K562 (cell line): ENCODE measurements around the gene YIF1A. TPM values are rescaled to one million over a fixed set of nuclear protein-coding genes. Genes with fewer than 3 reads are reported as not detected.
A peak's percentile ranks its signal among the peaks of the same experiment; 100 is the strongest.

Experiments used
- CBX2 ChIP-seq: fragments of 200-600 bp; sonication (generic); IDR thresholded peaks from one replicate; pipeline ENCODE4 v1.6.1; 2012; ENCODE audit warnings: mild to moderate bottlenecking, low read length, inconsistent platforms; ENCODE audit not compliant: insufficient read depth, poor library complexity, severe bottlenecking
- CREB3 ChIP-seq: fragments of 450-650 bp; conservative IDR thresholded peaks from 2 replicates; pipeline ENCODE4 v1.6.1; 2016; ENCODE audit warnings: missing genetic modification characterization, low read depth, mild to moderate bottlenecking, missing compliant biosample characterization, moderate library complexity
- E2F6 ChIP-seq, 2 experiments: IDR thresholded peaks; 2 replicates each; pipeline ENCODE4 v1.6.1; 2011; ENCODE audit warnings: borderline replicate concordance in 1 of 2, control low read depth in 1 of 2, low read depth in 1 of 2, low read length in 1 of 2, mild to moderate bottlenecking in 1 of 2, mixed read lengths in 1 of 2, moderate library complexity in 1 of 2; ENCODE audit not compliant: insufficient read depth in 1 of 2, insufficient read length in 1 of 2, poor library complexity in 1 of 2, severe bottlenecking in 1 of 2; ENCODE audit errors: extremely low read depth in 1 of 2
- E2F8 ChIP-seq: fragments of 450-650 bp; IDR thresholded peaks from 2 replicates; pipeline ENCODE4 v1.7.1; 2018; ENCODE audit warnings: mild to moderate bottlenecking, low read depth; ENCODE audit not compliant: partially characterized antibody
- ID3 ChIP-seq, 2 experiments: fragments of 250-450 bp in 1 of 2; fragments of 450-650 bp in 1 of 2; sonication (Bioruptor Pico) in 1 of 2; IDR thresholded peaks; 2 replicates each; pipeline versions ENCODE4 v1.6.1 to v1.8.0; 2016 to 2021; ENCODE audit warnings: mild to moderate bottlenecking in 2 of 2, moderate library complexity in 2 of 2, missing compliant biosample characterization in 1 of 2, missing genetic modification characterization in 1 of 2
- MAZ ChIP-seq, 2 experiments: fragments of 450-650 bp in 1 of 2; sonication (generic) in 1 of 2; formaldehyde crosslinking; IDR thresholded peaks in 1 of 2; conservative IDR thresholded peaks in 1 of 2; 2 replicates each; pipeline versions ENCODE4 v1.4.0 to v1.5.0; 2020; ENCODE audit warnings: mild to moderate bottlenecking in 1 of 2, missing genetic modification reagents in 1 of 2
- MECOM ChIP-seq: fragments of 250-450 bp; sonication (Bioruptor Pico); IDR thresholded peaks from 2 replicates; pipeline ENCODE4 v1.8.0; 2022; ENCODE audit warnings: inconsistent platforms
- RERE ChIP-seq: sonication (generic); formaldehyde crosslinking; IDR thresholded peaks from 2 replicates; pipeline ENCODE4 v1.8.0; 2023; ENCODE audit warnings: missing genetic modification reagents, mild to moderate bottlenecking, borderline replicate concordance
- SAP30 ChIP-seq: fragments of 200-600 bp; sonication (generic); IDR thresholded peaks from 2 replicates; pipeline ENCODE4 v1.6.1; 2012; ENCODE audit warnings: borderline replicate concordance, low read depth, mild to moderate bottlenecking, moderate library complexity, low read length, control low read depth, inconsistent platforms; ENCODE audit not compliant: insufficient read depth, poor library complexity, severe bottlenecking
- ZNF197 ChIP-seq: fragments of 200-800 bp; sonication (Bioruptor generic); IDR thresholded peaks from 2 replicates; pipeline ENCODE4 v1.6.1; 2016; ENCODE audit warnings: low read depth, missing genetic modification characterization, missing compliant biosample characterization
- ZNF431 ChIP-seq: sonication (generic); formaldehyde crosslinking; IDR thresholded peaks from 2 replicates; pipeline ENCODE4 v1.8.0; 2022; ENCODE audit warnings: mild to moderate bottlenecking, missing genetic modification reagents
- polyA plus RNA-seq, 8 experiments: library from polyadenylated mRNA; depleted of rRNA in 4 of 8; stranded (reverse) in 5 of 8; unstranded in 3 of 8; fragments of >200 nt; fragmentation: Nextera tagmentation in 2 of 8; fragmentation: Illumina TruSeq in 1 of 8; extraction: Ambion mirVana in 2 of 8; extraction: Trizol in 1 of 8; gene quantifications; 2 replicates each; pipeline versions ENCODE4 v1.2.1 to v1.2.3, GENCODE V29; 2011 to 2014; ENCODE audit warnings: inconsistent platforms in 1 of 8, missing spikeins in 1 of 8
- total RNA-seq, 7 experiments: library from RNA; depleted of rRNA in 6 of 7; stranded (reverse); fragments of >200 nt in 6 of 7; fragmentation: Illumina TruSeq in 2 of 7; extraction: Trizol in 2 of 7; gene quantifications; 2 replicates each; pipeline versions ENCODE4 v1.2.1 to v1.2.3, GENCODE V29; 2011 to 2021; ENCODE audit warnings: low replicate concordance in 1 of 7

The YIF1A gene
- total and polyA plus RNA-seq, 9 of the 15 experiments (the other 6 are each of a cell fraction or from before 2014, with no cell fraction given), result 8.6 to 121 (median 77.2) TPM

GRCh38 chr11:66289548-66290329 is 796 bp upstream of the YIF1A start (continued):
- TF ChIP-seq SAP30, result peak; percentile 96
- peak; percentile 51 for TF ChIP-seq E2F8
- 0 out of 2 replicates have a peak, but pooled peaks have one; percentile 85 for TF ChIP-seq ZNF197 (CRISPR knock-in tag)
- TF ChIP-seq MAZ (CRISPR knock-in tag; conservative IDR thresholded peaks at IDR 0.05 in 1 of 2, IDR thresholded peaks at IDR 0.05 in 1 of 2), result peak in 1 of 2 experiments; percentile 76; a peak in 2 of 4 replicates
- TF ChIP-seq E2F6 (IDR thresholded peaks at IDR 0.05; ENCODE audit: borderline replicate concordance in 1 of 2, extremely low read depth in 1 of 2, insufficient read depth in 1 of 2, insufficient read length in 1 of 2, low read depth in 1 of 2, low read length in 1 of 2, poor library complexity in 1 of 2, severe bottlenecking in 1 of 2), result peak in 1 of 2 experiments; percentile 32
- TF ChIP-seq MECOM (CRISPR knock-in tag), result peak; percentile 69; the same call in 1 of the 2 replicates
- no peak for TF ChIP-seq ID3 (CRISPR knock-in tag; IDR thresholded peaks at IDR 0.05)
- no peak for TF ChIP-seq ID3 (tag; IDR thresholded peaks at IDR 0.05)
- TF ChIP-seq CBX2, result no peak
- TF ChIP-seq ZNF431 (CRISPR knock-in tag), result peak; percentile 79
- 0 out of 2 replicates have a peak, but pooled peaks have one; percentile 78 for TF ChIP-seq RERE (CRISPR knock-in tag)
- TF ChIP-seq CREB3 (tag), result peak; percentile 56; the same call in 1 of the 2 replicates
